Measurements from ENCODE around the gene LMF1.

- no peak for TF ChIP-seq CTCF (conservative IDR thresholded peaks at IDR 0.05; ENCODE audit: low read depth, low read length)
- no peak for TF ChIP-seq EZH2 (IDR thresholded peaks at IDR 0.05; ENCODE audit: low read length, unreplicated experiment)
- TF ChIP-seq EZH2phosphoT487 (IDR thresholded peaks at IDR 0.05; ENCODE audit: borderline replicate concordance, low read length): no peak
These were observed 37.3 kb upstream of the LMF1 start for GRCh38 chr16:1008085-1008484.
